ENCODE data around the gene DLK1.

- no peak for TF ChIP-seq CEBPB (IDR thresholded peaks at IDR 0.05; ENCODE audit: low read depth, low read length)
- no peak for TF ChIP-seq BHLHE40 (IDR thresholded peaks at IDR 0.05; ENCODE audit: low read depth, low read length)
- TF ChIP-seq, protein P1, sequence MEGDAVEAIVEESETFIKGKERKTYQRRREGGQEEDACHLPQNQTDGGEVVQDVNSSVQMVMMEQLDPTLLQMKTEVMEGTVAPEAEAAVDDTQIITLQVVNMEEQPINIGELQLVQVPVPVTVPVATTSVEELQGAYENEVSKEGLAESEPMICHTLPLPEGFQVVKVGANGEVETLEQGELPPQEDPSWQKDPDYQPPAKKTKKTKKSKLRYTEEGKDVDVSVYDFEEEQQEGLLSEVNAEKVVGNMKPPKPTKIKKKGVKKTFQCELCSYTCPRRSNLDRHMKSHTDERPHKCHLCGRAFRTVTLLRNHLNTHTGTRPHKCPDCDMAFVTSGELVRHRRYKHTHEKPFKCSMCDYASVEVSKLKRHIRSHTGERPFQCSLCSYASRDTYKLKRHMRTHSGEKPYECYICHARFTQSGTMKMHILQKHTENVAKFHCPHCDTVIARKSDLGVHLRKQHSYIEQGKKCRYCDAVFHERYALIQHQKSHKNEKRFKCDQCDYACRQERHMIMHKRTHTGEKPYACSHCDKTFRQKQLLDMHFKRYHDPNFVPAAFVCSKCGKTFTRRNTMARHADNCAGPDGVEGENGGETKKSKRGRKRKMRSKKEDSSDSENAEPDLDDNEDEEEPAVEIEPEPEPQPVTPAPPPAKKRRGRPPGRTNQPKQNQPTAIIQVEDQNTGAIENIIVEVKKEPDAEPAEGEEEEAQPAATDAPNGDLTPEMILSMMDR (conservative IDR thresholded peaks at IDR 0.05; ENCODE audit: low read depth, low read length): no peak
- TF ChIP-seq, protein P2, sequence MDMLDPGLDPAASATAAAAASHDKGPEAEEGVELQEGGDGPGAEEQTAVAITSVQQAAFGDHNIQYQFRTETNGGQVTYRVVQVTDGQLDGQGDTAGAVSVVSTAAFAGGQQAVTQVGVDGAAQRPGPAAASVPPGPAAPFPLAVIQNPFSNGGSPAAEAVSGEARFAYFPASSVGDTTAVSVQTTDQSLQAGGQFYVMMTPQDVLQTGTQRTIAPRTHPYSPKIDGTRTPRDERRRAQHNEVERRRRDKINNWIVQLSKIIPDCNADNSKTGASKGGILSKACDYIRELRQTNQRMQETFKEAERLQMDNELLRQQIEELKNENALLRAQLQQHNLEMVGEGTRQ (IDR thresholded peaks at IDR 0.05; ENCODE audit: low read depth, low read length): no peak
Measured at GRCh38 chr14:100715332-100715731, 11.4 kb upstream of the DLK1 start.
